HL-60 (cell line): ENCODE data around the gene KLRC4.
"Not testable (repeated sequence)": the region's sequence is repeated elsewhere in the genome, so short reads cannot be mapped to it uniquely, and the experiment has no call there.

Experiments
- CTCF ChIP-seq: IDR thresholded peaks from one replicate; pipeline ENCODE4 v1.5.1; 2011; ENCODE audit warnings: low read length, control low read depth, inconsistent platforms; ENCODE audit not compliant: insufficient read depth
- GABPA ChIP-seq: IDR thresholded peaks from 2 replicates; pipeline ENCODE4 v1.6.1; 2012; ENCODE audit warnings: low read depth
- POLR2AphosphoS5 ChIP-seq: IDR thresholded peaks from 2 replicates; pipeline ENCODE4 v1.6.1; 2012; ENCODE audit warnings: low read depth
- REST ChIP-seq: IDR thresholded peaks from 2 replicates; pipeline ENCODE4 v1.6.1; 2012; ENCODE audit warnings: low read depth; ENCODE audit not compliant: insufficient replicate concordance
- SPI1 ChIP-seq: IDR thresholded peaks from 2 replicates; pipeline ENCODE4 v1.6.1; 2012; ENCODE audit warnings: low read depth, mild to moderate bottlenecking, borderline replicate concordance

- not testable (repeated sequence) for TF ChIP-seq CTCF, POLR2AphosphoS5, REST, GABPA, SPI1
These were observed 14.9 kb downstream of the KLRC4 start for GRCh38 chr12:10394531-10395152.
